Transverse colon (tissue), 4 donors: ENCODE measurements around the gene GNB1L.

Experiments
- CTCF ChIP-seq, 5 experiments: fragments of 200-600 bp in 3 of 5; fragments of 450-650 bp in 2 of 5; sonication (generic) in 3 of 5; IDR thresholded peaks; 1 replicate in 2 of 5; 2 replicates in 3 of 5; pipeline ENCODE4 v1.5.1; 2016 to 2017; ENCODE audit warnings: antibody characterized with exemption in 5 of 5, inconsistent platforms in 3 of 5, mild to moderate bottlenecking in 2 of 5, moderate library complexity in 1 of 5
- EP300 ChIP-seq: sonication (generic); formaldehyde crosslinking; IDR thresholded peaks from one replicate; pipeline ENCODE4 v1.6.1; 2017; ENCODE audit warnings: antibody characterized with exemption, low read depth
- POLR2A ChIP-seq: fragments of 450-650 bp; IDR thresholded peaks from one replicate; pipeline ENCODE4 v1.6.1; 2016; ENCODE audit warnings: antibody characterized with exemption, mild to moderate bottlenecking, moderate library complexity
- POLR2AphosphoS5 ChIP-seq, 3 donors: sonication (generic); formaldehyde crosslinking; IDR thresholded peaks; one replicate each; pipeline ENCODE4 v1.6.1; 2016; ENCODE audit warnings: antibody characterized with exemption in 3 of 3

GRCh38 chr22:19737846-19738663 is 116.6 kb downstream of the GNB1L start:
- no peak for TF ChIP-seq POLR2A
- no peak for TF ChIP-seq CTCF (IDR thresholded peaks at IDR 0.05)
- no peak for TF ChIP-seq EP300
- no peak for TF ChIP-seq POLR2AphosphoS5 (IDR thresholded peaks at IDR 0.05)
